ENCODE measurements around the gene EDN1. TPM values are rescaled to one million over a fixed set of nuclear protein-coding genes. Genes with fewer than 3 reads are reported as not detected.
"Not testable (repeated sequence)": the region's sequence is repeated elsewhere in the genome, so short reads cannot be mapped to it uniquely, and the experiment has no call there.

The EDN1 gene
- total RNA-seq, 2 experiments from 2014 or later: not detected

DNA sequence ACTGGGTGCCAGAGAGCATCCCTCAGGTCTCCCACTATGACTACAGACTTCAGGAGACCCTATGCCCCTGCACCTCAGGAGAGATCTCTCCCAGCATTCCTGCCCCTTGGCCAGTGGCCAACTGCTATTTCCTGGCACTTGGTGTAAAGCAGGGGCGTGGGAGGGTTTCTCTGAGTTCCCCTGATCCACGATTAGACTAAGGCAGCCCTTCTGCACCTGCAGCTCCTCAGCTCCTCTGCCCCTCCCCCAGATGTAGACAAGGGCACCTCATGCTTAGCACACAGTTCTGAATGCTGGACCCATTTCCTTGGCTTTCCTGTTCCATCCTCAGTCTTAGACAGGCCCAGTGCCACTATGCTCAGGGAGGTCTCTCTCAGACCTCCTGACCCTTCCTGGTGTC, 28.6 kb downstream of the EDN1 start:
- CTCF ChIA-PET: no interaction called here
- Mint-ChIP-seq H3K4me1 (ENCODE audit: low read depth) (no peaks in the 10 kb centered on the region), H3K27ac (no peak overlapping the region), H3K4me3 (no peak overlapping the region), H3K27me3 (ENCODE audit: low read depth) (peaks cover 8% of the 10 kb centered on the region), H3K9me3 (ENCODE audit: insufficient read depth) (no peaks in the 10 kb centered on the region), H3K36me3 (ENCODE audit: low read depth) (no peaks in the 10 kb centered on the region)
- DNase-seq (no peak), ATAC-seq (no peak)
- POLR2A ChIA-PET: no interaction called here

GRCh38 chr6:12320074-12320473, 29.9 kb downstream of the EDN1 start:
- H3K27ac Mint-ChIP-seq; H3K27me3 Mint-ChIP-seq (ENCODE audit: low read depth); ATAC-seq; H3K36me3 Mint-ChIP-seq (ENCODE audit: low read depth); H3K4me1 Mint-ChIP-seq (ENCODE audit: low read depth); H3K9me3 Mint-ChIP-seq (ENCODE audit: insufficient read depth); CTCF ChIA-PET; H3K4me3 Mint-ChIP-seq; POLR2A ChIA-PET; DNase-seq: not testable (repeated sequence)

- H3K27ac Mint-ChIP-seq: no peak overlapping the region
- POLR2A ChIA-PET: no interaction called here
- no peaks in the 10 kb centered on the region for H3K9me3 Mint-ChIP-seq (ENCODE audit: insufficient read depth)
- CTCF ChIA-PET: no interaction called here
- H3K27me3 Mint-ChIP-seq (ENCODE audit: low read depth): peaks cover 6% of the 10 kb centered on the region
- H3K4me1 Mint-ChIP-seq (ENCODE audit: low read depth): peaks cover 2% of the 10 kb centered on the region
- no peaks in the 10 kb centered on the region for H3K36me3 Mint-ChIP-seq (ENCODE audit: low read depth)
- DNase-seq (no peak), ATAC-seq (no peak)
- no peak overlapping the region for H3K4me3 Mint-ChIP-seq
Measured at GRCh38 chr6:12324099-12324498, 33.9 kb downstream of the EDN1 start.

DNA sequence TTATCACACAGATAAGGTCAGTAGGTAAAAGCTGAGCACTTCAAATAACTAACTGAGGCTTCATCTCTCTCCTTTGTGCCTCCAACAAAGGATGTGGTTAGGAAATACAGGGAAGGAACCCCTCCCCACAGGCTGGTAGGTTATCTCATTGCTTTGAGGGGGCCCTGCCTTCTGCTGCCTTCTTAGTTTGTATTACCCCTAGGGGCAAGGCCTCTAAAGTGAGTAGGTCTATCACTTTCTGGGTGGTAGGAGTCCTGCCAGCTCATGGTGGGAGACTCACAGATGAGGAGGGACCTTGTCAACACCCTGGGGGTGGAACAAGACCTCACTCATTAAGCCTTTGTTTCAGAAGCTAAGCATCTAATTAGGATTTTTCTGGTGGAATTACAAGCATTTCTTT, 34.6 kb downstream of the EDN1 start:
- no peak for ATAC-seq
- no peaks in the 10 kb centered on the region for H3K9me3 Mint-ChIP-seq (ENCODE audit: insufficient read depth)
- CTCF ChIA-PET: no interaction called here
- POLR2A ChIA-PET: no interaction called here
- peaks cover 2% of the 10 kb centered on the region for H3K4me1 Mint-ChIP-seq (ENCODE audit: low read depth)
- DNase-seq: no peak
- H3K4me3 Mint-ChIP-seq: no peak overlapping the region
- H3K27ac Mint-ChIP-seq: no peak overlapping the region
- H3K27me3 Mint-ChIP-seq (ENCODE audit: low read depth): peaks cover 6% of the 10 kb centered on the region
- H3K36me3 Mint-ChIP-seq (ENCODE audit: low read depth): no peaks in the 10 kb centered on the region

DNA sequence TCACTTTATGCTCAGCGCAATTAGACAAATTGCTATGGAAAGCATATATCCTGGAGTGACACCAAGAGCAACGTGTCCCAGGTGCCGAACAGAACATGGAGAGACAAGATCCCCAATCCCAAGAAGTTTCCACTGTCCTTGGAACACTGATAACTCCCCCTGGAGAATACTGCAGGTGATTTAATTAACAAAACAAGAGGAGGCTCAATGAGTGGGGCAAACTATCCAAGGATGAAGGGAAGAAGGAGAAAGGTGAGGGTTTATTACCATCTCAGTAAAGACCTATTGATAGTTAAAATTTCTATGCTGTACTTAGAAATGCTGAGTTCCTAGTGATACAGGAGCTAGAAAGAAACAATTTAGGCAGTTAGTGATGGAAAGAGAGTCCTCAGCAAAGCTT, 35.7 kb downstream of the EDN1 start:
- CTCF ChIA-PET: interaction anchor here (0.9 kb wide), 1 partner anchor 280 kb away, joined by 3 read pairs; no protein-coding TSS in a partner anchor

GRCh38 chr6:12327391-12327790, 37.2 kb downstream of the EDN1 start:
- H3K4me3 Mint-ChIP-seq: no peak overlapping the region
- no peaks in the 10 kb centered on the region for H3K9me3 Mint-ChIP-seq (ENCODE audit: insufficient read depth)
- peaks cover 5% of the 10 kb centered on the region for H3K4me1 Mint-ChIP-seq (ENCODE audit: low read depth)
- H3K36me3 Mint-ChIP-seq (ENCODE audit: low read depth): no peaks in the 10 kb centered on the region
- H3K27ac Mint-ChIP-seq: no peak overlapping the region
- ATAC-seq (no peak), DNase-seq (no peak)
- H3K27me3 Mint-ChIP-seq (ENCODE audit: low read depth): peaks cover 7% of the 10 kb centered on the region
- CTCF ChIA-PET: no interaction called here
- POLR2A ChIA-PET: no interaction called here

More for the DNA sequence above, 35.7 kb downstream of the EDN1 start:
- Mint-ChIP-seq H3K9me3 (ENCODE audit: insufficient read depth) (no peaks in the 10 kb centered on the region), H3K27me3 (ENCODE audit: low read depth) (peaks cover 6% of the 10 kb centered on the region), H3K36me3 (ENCODE audit: low read depth) (no peaks in the 10 kb centered on the region), H3K4me3 (no peak overlapping the region), H3K27ac (no peak overlapping the region), H3K4me1 (ENCODE audit: low read depth) (peaks cover 2% of the 10 kb centered on the region)
- DNase-seq (no peak), ATAC-seq (no peak)
- POLR2A ChIA-PET: no interaction called here

DNA sequence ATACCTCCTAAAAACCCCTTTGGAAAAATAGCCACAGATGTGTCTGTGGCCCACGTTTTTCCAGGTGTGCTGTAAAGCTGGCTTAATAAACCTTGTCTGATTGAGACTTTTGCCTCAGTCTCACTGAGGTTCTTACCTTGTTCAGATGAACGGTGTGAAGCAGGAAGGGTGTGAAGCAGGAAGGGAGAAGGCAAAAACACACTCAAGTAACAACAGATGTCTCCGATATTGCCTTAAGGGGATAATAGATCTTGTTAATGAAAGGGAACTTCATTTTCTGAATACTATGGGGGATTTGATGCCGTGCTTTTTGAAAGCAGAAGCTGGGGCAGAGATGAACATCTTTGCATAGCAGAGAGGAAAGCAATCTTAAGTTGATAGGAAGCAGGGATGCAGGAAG, 37.8 kb downstream of the EDN1 start:
- H3K36me3 Mint-ChIP-seq (ENCODE audit: low read depth): no peaks in the 10 kb centered on the region
- H3K27ac Mint-ChIP-seq: no peak overlapping the region
- H3K9me3 Mint-ChIP-seq (ENCODE audit: insufficient read depth): no peaks in the 10 kb centered on the region
- no peak overlapping the region for H3K4me3 Mint-ChIP-seq
- ChIA-PET CTCF (no interaction called here), POLR2A (no interaction called here)
- peaks cover 7% of the 10 kb centered on the region for H3K4me1 Mint-ChIP-seq (ENCODE audit: low read depth)
- peaks cover 9% of the 10 kb centered on the region for H3K27me3 Mint-ChIP-seq (ENCODE audit: low read depth)
- no peak for DNase-seq
- no peak for ATAC-seq

DNA sequence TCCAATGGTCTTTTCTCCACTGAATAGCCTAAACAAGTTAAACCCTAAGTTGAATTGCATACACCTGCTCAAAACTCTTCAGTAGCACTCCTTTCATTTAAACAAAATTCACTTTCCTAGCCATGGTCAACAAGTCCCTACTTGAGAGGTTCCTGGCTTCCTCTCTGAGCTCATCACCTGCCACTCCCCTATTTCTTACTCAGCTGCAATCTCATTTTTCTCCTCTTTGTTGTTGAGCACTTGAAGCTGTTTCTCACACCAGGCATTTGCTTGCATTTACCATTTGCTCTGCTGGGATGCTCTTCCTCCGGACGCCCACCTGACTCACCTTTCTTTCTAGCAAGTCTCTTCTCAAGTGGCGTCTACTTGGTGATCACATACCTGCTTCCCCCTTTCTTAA, 38.5 kb downstream of the EDN1 start:
- no peak for DNase-seq
- Mint-ChIP-seq H3K27me3 (ENCODE audit: low read depth) (peaks cover 9% of the 10 kb centered on the region), H3K27ac (no peak overlapping the region), H3K36me3 (ENCODE audit: low read depth) (no peaks in the 10 kb centered on the region), H3K9me3 (ENCODE audit: insufficient read depth) (no peaks in the 10 kb centered on the region), H3K4me1 (ENCODE audit: low read depth) (peaks cover 7% of the 10 kb centered on the region), H3K4me3 (no peak overlapping the region)
- ChIA-PET POLR2A (no interaction called here), CTCF (no interaction called here)
- no peak for ATAC-seq

DNA sequence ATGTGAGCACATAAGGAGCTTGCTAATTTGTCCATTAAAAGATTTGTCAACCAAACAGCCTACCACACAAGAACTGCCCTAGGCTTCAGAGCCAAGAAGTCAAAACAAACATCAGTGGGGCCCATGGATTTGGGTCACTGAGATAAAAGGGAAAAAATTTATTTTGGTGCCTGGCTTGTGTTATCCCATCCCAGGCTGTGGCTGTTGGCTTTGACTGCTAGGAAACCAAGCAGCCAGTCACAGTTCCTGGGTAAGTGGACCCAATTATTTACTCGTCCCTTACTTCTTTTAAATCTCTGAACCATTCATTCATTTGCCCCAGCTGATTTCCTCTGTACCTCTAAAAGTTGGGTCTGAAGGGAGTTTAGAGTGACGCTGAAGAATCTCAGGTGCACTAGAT, 41.3 kb downstream of the EDN1 start:
- POLR2A ChIA-PET: no interaction called here
- H3K4me3 Mint-ChIP-seq: no peak overlapping the region
- H3K4me1 Mint-ChIP-seq (ENCODE audit: low read depth): peaks cover 5% of the 10 kb centered on the region
- H3K9me3 Mint-ChIP-seq (ENCODE audit: insufficient read depth): no peaks in the 10 kb centered on the region
- ATAC-seq (no peak), DNase-seq (no peak)
- no peaks in the 10 kb centered on the region for H3K36me3 Mint-ChIP-seq (ENCODE audit: low read depth)
- CTCF ChIA-PET: no interaction called here
- H3K27me3 Mint-ChIP-seq (ENCODE audit: low read depth): peaks cover 5% of the 10 kb centered on the region
- no peak overlapping the region for H3K27ac Mint-ChIP-seq

DNA sequence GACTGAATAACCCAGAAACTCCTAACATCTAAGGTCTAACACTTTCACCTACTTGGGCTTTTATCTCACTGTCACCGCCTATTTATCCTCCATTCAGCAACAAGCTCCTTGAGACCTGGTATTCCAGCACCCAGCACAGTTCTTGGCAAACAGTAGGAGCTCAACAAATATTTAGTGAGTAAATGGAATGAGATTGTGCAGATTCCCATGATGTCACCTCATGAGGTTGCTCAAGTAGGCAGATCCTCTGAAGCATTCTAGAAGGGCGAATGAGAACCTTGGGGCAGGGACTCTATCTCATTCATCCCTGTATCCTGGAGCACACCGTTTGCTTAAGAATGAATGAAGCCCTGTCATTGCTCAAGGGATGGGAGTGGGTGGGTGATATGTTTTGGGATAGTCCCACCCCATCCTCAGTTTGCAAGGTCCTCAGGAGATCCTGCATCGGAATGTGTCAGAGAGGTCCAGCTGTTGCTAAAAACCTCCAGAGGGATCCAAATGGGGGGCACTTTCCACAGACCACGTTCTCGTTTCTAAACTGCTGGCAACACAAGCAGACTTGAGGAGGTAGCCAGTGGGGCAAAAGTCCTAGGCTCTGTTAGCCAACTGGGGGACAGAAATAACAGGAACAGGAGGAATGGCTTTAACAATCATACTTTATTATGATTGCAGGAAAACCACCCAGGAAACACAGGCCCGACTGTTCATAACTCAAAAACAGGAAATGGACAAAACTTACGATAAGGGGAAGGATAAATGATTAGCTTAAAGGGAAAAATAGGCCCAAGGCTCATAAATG, 42.0 kb downstream of the EDN1 start:
- no peak overlapping the region for H3K27ac Mint-ChIP-seq
- H3K27me3 Mint-ChIP-seq (ENCODE audit: low read depth): peaks cover 5% of the 10 kb centered on the region
- ChIA-PET CTCF (no interaction called here), POLR2A (no interaction called here)
- no peaks in the 10 kb centered on the region for H3K9me3 Mint-ChIP-seq (ENCODE audit: insufficient read depth)
- H3K4me3 Mint-ChIP-seq: no peak overlapping the region
- H3K4me1 Mint-ChIP-seq (ENCODE audit: low read depth): peaks cover 5% of the 10 kb centered on the region
- ATAC-seq (no peak), DNase-seq (no peak)
- H3K36me3 Mint-ChIP-seq (ENCODE audit: low read depth): no peaks in the 10 kb centered on the region

- POLR2A ChIA-PET; H3K9me3 Mint-ChIP-seq (ENCODE audit: insufficient read depth); CTCF ChIA-PET; DNase-seq; H3K36me3 Mint-ChIP-seq (ENCODE audit: low read depth); H3K4me3 Mint-ChIP-seq; H3K27ac Mint-ChIP-seq; H3K27me3 Mint-ChIP-seq (ENCODE audit: low read depth); H3K4me1 Mint-ChIP-seq (ENCODE audit: low read depth); ATAC-seq: not testable (repeated sequence)
Measured at GRCh38 chr6:12332750-12333079, 42.6 kb downstream of the EDN1 start.

- H3K27me3 Mint-ChIP-seq (ENCODE audit: low read depth): peaks cover 5% of the 10 kb centered on the region
- no peak overlapping the region for H3K4me3 Mint-ChIP-seq
- peaks cover 5% of the 10 kb centered on the region for H3K4me1 Mint-ChIP-seq (ENCODE audit: low read depth)
- H3K27ac Mint-ChIP-seq: no peak overlapping the region
- H3K36me3 Mint-ChIP-seq (ENCODE audit: low read depth): no peaks in the 10 kb centered on the region
- POLR2A ChIA-PET: no interaction called here
- no peak for DNase-seq
- no peaks in the 10 kb centered on the region for H3K9me3 Mint-ChIP-seq (ENCODE audit: insufficient read depth)
- CTCF ChIA-PET: no interaction called here
- no peak for ATAC-seq
Measured at GRCh38 chr6:12333128-12333527, 43.0 kb downstream of the EDN1 start.

GRCh38 chr6:12334526-12335130, 44.5 kb downstream of the EDN1 start:
- ChIA-PET CTCF (no interaction called here), POLR2A (no interaction called here)
- DNase-seq: no peak
- Mint-ChIP-seq H3K27ac (no peak overlapping the region), H3K36me3 (ENCODE audit: low read depth) (no peaks in the 10 kb centered on the region), H3K4me1 (ENCODE audit: low read depth) (peaks cover 5% of the 10 kb centered on the region), H3K27me3 (ENCODE audit: low read depth) (peaks cover 5% of the 10 kb centered on the region), H3K9me3 (ENCODE audit: insufficient read depth) (no peaks in the 10 kb centered on the region), H3K4me3 (no peak overlapping the region)
- ATAC-seq: no peak

Measured in activated CD8-positive, alpha-beta T cell treated with anti-CD3 and anti-CD28 coated beads, Interleukin-2, amount 10 ng/mL, durations not matched to agents 7 days and 5 days (primary cell).